Amygdala (tissue), 56 donors: ENCODE measurements around the gene ZC3HAV1.
"Not testable (repeated sequence)": the region's sequence is repeated elsewhere in the genome, so short reads cannot be mapped to it uniquely, and the experiment has no call there.

Experiments used
- DNase-seq, 56 donors: peaks; one replicate each; lab custom pipeline; 2025; lab: John Stamatoyannopoulos, UW

ZC3HAV1 gene

DNA sequence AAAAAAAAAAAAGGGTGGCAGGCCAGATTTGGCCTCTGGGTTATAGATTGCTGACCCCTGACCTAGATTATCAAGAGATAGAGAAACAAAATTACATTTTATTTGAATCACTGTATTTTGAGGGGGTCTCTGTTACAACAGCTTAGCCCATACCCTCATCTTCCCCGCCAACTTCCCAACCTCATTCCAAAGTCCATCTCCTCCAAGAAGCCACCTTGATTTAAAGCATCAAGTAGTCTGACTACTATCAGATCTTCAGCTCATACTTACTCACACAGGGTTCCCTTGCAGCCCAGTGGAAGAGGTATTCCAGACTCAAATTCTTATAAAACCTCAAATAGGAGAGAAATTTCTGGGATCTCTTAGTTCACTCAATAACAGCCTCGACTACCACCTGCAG, 20.4 kb downstream of the ZC3HAV1 start:
- DNase-seq: no peak

DNA sequence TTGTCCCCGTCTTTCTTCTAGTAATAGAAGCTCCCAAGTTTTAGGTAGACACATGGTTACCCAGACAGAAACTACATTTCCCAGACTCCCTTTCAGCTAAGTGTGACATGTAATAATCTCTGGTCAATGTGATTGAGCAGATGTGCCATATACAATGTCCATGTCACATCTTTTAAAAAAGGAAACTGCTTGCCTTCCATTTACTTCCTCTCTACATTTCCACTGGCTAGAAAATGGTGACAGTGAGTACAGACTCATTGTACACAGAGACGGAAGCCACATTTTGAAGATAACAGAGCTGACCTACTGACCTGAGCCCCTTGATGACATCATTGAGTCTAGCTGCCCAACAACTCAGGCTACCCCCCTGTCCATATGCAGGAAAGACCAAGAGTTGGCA, 21.3 kb downstream of the ZC3HAV1 start:
- DNase-seq: no peak

- no peak for DNase-seq
These were observed 22.3 kb downstream of the ZC3HAV1 start for GRCh38 chr7:139087212-139087611.

DNA sequence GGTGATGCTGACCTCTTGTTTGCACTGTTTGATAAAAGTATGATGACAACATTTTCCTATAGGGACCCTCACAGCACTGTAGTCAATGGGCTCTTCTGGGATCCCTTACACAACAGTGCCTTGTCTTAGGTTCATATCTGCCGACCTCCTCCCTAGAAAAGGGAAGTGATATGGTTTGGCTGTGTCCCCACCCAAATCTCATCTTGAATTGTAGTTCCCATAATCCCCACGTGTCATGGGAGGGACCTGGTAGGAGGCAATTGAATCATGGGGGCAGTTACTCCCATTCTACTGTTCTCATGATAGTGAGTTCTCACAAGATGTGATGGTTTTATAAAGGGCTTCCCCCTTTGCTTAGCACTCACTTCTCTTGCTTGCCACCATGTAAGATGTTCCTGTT, 23.1 kb downstream of the ZC3HAV1 start:
- no peak for DNase-seq

DNA sequence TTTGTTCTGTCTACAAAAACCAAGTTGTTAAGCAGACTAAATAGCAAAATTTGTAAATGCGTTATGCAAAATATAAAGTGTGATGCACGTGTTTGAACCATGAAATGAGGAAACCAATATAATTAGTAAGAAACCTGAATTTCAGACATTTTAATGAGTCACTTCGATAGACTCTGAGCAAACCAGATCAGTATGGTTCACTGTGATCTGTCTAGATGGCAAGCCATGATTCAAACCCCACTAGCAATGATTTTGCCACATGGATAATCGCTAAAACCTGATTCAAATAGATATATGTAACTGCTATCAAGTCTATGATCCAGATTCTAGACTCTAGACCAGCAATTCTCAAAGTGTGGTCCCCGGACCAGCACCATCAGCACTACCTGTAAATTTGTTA, 24.8 kb downstream of the ZC3HAV1 start:
- no peak for DNase-seq

GRCh38 chr7:139081584-139081983, 27.9 kb downstream of the ZC3HAV1 start:
- no peak for DNase-seq

- DNase-seq: no peak
These were observed 28.6 kb downstream of the ZC3HAV1 start for GRCh38 chr7:139080905-139081304.

DNA sequence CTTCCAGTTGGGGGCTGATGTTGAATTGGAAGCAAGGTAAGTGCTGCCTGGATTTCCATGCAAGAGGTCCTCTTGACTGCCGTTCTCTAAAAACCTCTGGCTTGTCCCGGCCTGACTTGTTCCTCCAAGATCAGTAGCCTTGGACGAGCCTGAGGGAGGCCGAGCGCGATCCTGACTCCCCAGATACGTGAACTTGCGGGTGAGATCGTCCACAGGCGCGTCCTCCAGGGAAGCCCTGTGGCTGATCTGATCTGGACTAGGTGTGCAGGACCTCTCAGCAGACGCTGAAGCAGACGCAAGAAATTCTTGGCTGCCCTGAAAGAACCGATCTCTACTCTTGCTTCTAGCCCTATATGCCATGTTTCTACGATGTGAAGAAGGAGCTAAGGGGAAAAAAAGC, 29.7 kb downstream of the ZC3HAV1 start:
- no peak for DNase-seq

DNA sequence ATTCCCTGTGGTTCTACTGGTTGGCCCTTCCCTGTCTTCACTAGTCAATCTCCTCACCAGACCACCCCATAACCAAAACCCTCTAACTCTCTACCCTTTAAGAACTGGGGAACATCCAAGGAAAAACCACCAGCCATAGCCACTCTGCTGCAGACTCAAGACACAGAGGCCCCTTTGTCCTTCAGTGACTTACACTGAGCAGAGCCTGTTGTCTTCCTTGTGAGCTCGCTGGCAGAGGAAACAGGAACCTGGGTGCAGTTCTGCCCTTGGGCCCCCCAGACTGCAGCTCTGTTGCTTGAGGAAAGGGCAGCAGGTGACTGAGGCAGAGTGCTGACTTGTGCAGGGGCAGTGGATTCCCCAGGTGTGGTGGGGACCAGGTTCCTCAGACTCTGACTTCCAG, 30.6 kb downstream of the ZC3HAV1 start:
- peak in 13 of 56 donors; percentile 4 to 30 (median 8) for DNase-seq

DNA sequence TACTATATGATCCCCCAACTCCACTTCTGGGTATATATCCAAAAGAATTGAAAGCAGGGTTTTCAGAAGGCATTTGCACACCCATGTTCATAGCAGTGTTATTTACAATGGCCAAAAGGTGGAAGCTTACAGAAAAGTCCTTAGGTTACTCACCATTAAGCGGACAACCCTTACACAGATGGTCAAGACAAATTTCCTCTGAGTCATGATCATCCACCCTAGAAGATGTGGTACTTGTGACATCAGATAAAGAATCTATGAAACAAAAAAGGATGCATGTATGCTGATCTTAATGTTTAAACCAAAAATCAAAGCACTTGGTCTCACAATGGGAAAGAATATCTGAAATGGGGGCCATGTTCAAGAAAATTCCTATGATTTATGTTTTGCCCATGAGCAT, 31.1 kb downstream of the ZC3HAV1 start:
- DNase-seq: no peak

DNA sequence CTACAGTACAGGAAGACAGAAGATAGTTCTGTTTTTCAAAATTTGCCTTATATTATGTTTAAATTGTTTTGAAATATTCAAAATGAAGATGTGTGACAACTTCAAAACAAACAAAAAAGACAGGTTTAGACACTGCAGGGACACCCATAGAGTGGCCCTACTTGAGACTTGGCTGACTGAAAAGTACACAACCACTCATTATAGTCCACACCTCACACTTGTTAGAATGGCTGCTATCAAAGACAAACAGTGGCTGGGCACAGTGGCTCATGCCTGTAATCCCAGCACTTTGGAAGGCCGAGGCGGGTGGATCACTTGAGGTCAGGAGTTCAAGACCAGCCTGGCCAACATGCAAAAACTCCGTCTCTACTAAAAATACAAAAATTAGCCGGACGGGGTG, 31.8 kb downstream of the ZC3HAV1 start:
- DNase-seq: not testable (repeated sequence)

- DNase-seq: no peak
These were observed 33.4 kb downstream of the ZC3HAV1 start for GRCh38 chr7:139075871-139076686.

GRCh38 chr7:139075031-139075652, 34.4 kb downstream of the ZC3HAV1 start:
- peak in 43 of 56 donors; percentile 2 to 82 (median 25) for DNase-seq

DNA sequence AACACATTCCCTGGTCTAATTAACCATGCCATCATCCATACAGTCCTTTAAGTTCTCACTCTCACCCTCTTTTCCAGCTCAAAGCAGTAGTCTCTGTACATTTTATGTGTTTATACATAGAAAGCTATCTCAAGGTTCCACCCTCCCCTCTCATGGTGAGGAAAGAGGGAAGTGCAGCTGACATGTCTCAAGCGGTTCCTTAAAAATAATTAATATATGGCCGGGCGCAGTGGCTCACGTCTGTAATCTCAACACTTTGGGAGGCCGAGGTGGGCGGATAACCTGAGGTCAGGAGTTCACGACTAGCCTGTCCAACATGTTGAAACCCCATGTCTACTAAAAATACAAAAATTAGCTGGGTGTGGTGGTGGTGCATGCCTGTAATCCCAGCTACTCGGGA, 36.7 kb downstream of the ZC3HAV1 start:
- no peak for DNase-seq

DNA sequence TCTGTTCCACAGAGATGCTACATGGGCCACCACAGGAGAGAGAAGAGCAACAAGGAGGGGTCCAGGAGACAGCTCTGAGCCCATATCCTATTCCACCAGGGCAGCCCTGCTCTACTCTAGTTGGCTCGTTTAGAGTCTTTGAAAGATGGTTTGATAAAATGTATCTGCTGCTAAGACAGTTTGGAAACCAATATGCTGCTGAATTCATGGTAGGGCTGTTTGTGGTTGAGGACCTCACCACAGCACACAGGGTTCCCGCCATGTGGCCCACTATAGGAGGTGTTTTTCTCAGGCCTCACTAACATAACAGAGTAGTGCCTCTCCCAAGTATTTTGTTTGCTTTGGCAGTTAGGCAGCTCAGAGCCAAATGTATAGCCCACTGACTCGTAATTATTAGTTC, 37.8 kb downstream of the ZC3HAV1 start:
- no peak for DNase-seq

- DNase-seq: no peak
These were observed 40.7 kb downstream of the ZC3HAV1 start for GRCh38 chr7:139068544-139069399.

GRCh38 chr7:139066315-139066714, 43.2 kb downstream of the ZC3HAV1 start:
- no peak for DNase-seq

DNA sequence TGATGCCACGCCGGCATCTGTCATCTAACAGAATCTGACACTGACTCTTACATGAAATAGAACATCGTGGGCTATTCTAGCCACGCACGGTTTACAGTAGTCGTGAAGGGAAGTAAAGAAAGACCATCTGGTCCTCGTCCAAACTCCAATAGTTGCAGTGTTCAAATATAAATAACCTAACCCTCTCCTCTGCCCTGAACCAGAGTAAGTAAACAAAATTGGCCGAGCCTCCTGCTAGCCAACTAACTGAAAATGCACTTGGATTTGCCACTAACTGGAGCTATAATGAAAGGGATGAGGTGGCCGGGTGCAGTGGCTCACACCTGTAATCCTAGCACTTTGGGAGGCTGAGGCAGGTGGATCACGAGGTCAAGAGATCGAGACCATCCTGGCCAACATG, 44.2 kb downstream of the ZC3HAV1 start:
- peak in 2 of 56 donors; percentile 3 to 4 for DNase-seq

GRCh38 chr7:139061416-139061815, 48.1 kb downstream of the ZC3HAV1 start:
- DNase-seq: no peak

DNA sequence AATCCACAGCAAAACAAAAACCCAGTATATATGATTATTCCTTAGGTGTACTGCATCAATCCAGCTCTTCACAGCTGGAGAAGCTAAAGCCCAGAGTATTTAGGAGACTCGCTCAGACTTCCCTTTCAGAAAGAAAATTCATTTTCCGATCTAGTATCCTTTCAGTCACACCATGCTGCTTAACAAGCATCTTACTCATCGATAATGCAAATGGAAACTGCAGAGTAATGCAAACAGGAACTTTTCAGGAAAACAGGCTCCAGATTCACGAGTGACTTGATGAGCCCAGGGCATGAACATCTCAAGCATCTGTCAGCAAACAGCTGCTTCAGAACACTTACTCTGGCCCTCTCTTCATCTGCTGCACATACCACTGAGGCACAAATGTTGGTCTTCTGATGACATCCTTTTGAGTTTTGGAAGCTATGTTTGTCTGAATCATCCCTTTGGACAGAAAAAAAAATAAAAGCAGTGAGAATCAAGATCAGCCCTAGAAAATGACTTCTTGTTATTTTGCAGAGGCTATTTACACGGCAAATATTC, 48.8 kb downstream of the ZC3HAV1 start:
- no peak for DNase-seq

DNA sequence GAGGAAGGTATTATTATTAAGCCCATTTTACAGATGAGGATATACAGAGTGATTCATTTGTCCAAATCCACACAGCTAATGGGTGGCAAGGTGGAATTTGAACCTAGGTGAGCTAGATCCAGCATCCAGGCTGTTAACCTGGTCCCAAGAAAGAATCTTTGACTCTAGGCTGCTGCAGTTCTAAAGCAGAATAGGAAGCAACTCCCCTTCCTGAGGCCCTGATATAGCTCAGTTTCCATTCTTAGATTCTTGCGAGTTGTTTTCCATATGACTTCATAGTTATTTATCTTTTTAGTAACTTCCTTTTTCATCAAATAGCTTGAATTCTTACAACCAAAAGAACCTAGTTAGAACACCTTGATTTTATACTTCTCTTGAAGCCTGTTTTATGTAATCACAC, 49.6 kb downstream of the ZC3HAV1 start:
- DNase-seq: no peak
